HepG2 (cell line): ENCODE results near the gene C1S. TPM values are rescaled to one million over a fixed set of nuclear protein-coding genes. Genes with fewer than 3 reads are reported as not detected.

ENCODE experiments used
- ATAC-seq: fragments of 200-7000 bp; cut with Tn5 transposase; 3 replicates; pipeline ENCODE4 v1.9.1; 2020; ENCODE audit warnings: mild to moderate bottlenecking, moderate library complexity
- BruUV-seq: library from RNA; stranded (reverse); fragments of 400-500 nt; replicated peaks from 2 replicates; lab custom pipeline; 2021; lab: Mats Ljungman, UMichigan
- CTCF ChIA-PET: fragments of 300-600 bp; formaldehyde crosslinking; extraction: SDS; loops from one replicate; lab custom pipeline; 2021; ENCODE audit warnings: low total read pairs, inconsistent platforms, low intra/inter-chr PET ratio; lab: Yijun Ruan, JAX
- POLR2A ChIA-PET: fragments of 350-600 bp; sonication (Branson Sonifier 250); formaldehyde crosslinking; loops from one replicate; lab custom pipeline; 2020; ENCODE audit warnings: antibody characterized with exemption, inconsistent platforms; lab: Yijun Ruan, JAX
- DNase-seq: peaks from one replicate; pipeline ENCODE4 v3.0.0-alpha.2; 2015; ENCODE audit warnings: low spot score
- FAIRE-seq: peaks from 3 replicates; lab custom pipeline; 2011; peaks lifted over from hg19 to GRCh38; lab: Jason Lieb, UNC
- H2AFZ ChIP-seq: one replicate; pipeline ENCODE4 v1.6.1; 2011; ENCODE audit warnings: low read length, inconsistent platforms
- H3K27ac ChIP-seq: fragments of 300-600 bp; 3 replicates; pipeline ENCODE4 v1.8.0; 2011; ENCODE audit warnings: mixed run types, mild to moderate bottlenecking, mixed read lengths, low read length, inconsistent platforms; ENCODE audit not compliant: insufficient read depth; ENCODE audit errors: extremely low read length
- H3K27me3 ChIP-seq, 2 experiments: fragments of 200-600 bp in 1 of 2; 2 replicates in 1 of 2; 3 replicates in 1 of 2; pipeline versions ENCODE4 v1.6.0 to v1.8.0; 2011; ENCODE audit warnings: low read length in 2 of 2, mild to moderate bottlenecking in 2 of 2, moderate library complexity in 2 of 2, inconsistent platforms in 1 of 2; ENCODE audit not compliant: insufficient read depth in 2 of 2, control insufficient read depth in 1 of 2
- H3K36me3 ChIP-seq, 2 experiments: fragments of 200-600 bp in 1 of 2; replicated peaks in 1 of 2; 2 replicates in 1 of 2; 3 replicates in 1 of 2; pipeline versions ENCODE4 v1.5.1 to v1.8.0; 2011; ENCODE audit warnings: low read length in 2 of 2, inconsistent platforms in 1 of 2; ENCODE audit not compliant: insufficient read depth in 2 of 2, control insufficient read depth in 1 of 2
- H3K4me1 ChIP-seq: 2 replicates; pipeline ENCODE4 v1.5.1; 2012; ENCODE audit warnings: low read length, inconsistent platforms; ENCODE audit not compliant: insufficient read depth
- H3K4me2 ChIP-seq: 2 replicates; pipeline ENCODE4 v1.6.0; 2011; ENCODE audit warnings: low read depth, low read length, inconsistent platforms
- H3K4me3 ChIP-seq, 3 experiments: fragments of 200-600 bp in 1 of 3; sonication (generic), shearing (Covaris generic) in 1 of 3; replicated peaks in 1 of 3; 2 replicates each; pipeline ENCODE4 v1.5.1; 2011 to 2016; ENCODE audit warnings: low read length in 3 of 3, inconsistent platforms in 2 of 3, low read depth in 2 of 3, mild to moderate bottlenecking in 2 of 3, control low read depth in 1 of 3, mixed read lengths in 1 of 3; ENCODE audit not compliant: insufficient read depth in 1 of 3
- H3K79me2 ChIP-seq: one replicate; pipeline ENCODE4 v1.6.1; 2011; ENCODE audit warnings: low read length, inconsistent platforms; ENCODE audit not compliant: insufficient read depth
- H3K9ac ChIP-seq: 2 replicates; pipeline ENCODE4 v1.6.0; 2011; ENCODE audit warnings: mild to moderate bottlenecking, low read depth, low read length, inconsistent platforms; ENCODE audit not compliant: insufficient read depth
- H3K9me3 ChIP-seq: 2 replicates; pipeline ENCODE4 v1.5.1; 2012; ENCODE audit warnings: mild to moderate bottlenecking, low read length
- H4K20me1 ChIP-seq: 2 replicates; pipeline ENCODE4 v1.6.0; 2011; ENCODE audit warnings: inconsistent platforms, mild to moderate bottlenecking, low read length, moderate library complexity; ENCODE audit not compliant: insufficient read depth
- BRCA1 ChIP-seq: sonication (generic); formaldehyde crosslinking; IDR thresholded peaks from 2 replicates; pipeline ENCODE4 v1.4.0; 2020; ENCODE audit warnings: missing genetic modification reagents
- CHD2 ChIP-seq: IDR thresholded peaks from 2 replicates; pipeline ENCODE4 v1.6.1; 2011; ENCODE audit warnings: low read depth, low read length, improper control_type of control experiment
- ELK4 ChIP-seq: sonication (generic); formaldehyde crosslinking; IDR thresholded peaks from 2 replicates; pipeline ENCODE4 v1.9.0; 2021; ENCODE audit warnings: missing genetic modification reagents, borderline replicate concordance
- HOXA5 ChIP-seq: sonication (generic); formaldehyde crosslinking; IDR thresholded peaks from 2 replicates; pipeline ENCODE4 v1.4.0; 2020; ENCODE audit warnings: missing genetic modification reagents
- MBNL3 ChIP-seq: fragments of 250-450 bp; sonication (Bioruptor Pico); conservative IDR thresholded peaks from 2 replicates; pipeline ENCODE4 v1.8.0; 2022; ENCODE audit warnings: mild to moderate bottlenecking, inconsistent platforms
- NCOA2 ChIP-seq: sonication (generic); formaldehyde crosslinking; IDR thresholded peaks from 2 replicates; pipeline ENCODE4 v1.8.0; 2022; ENCODE audit warnings: inconsistent platforms
- THAP8 ChIP-seq: sonication (generic); formaldehyde crosslinking; IDR thresholded peaks from 2 replicates; pipeline ENCODE4 v1.5.1; 2020; ENCODE audit warnings: missing genetic modification reagents, mild to moderate bottlenecking, borderline replicate concordance
- ZFX ChIP-seq: sonication (generic); formaldehyde crosslinking; IDR thresholded peaks from 2 replicates; pipeline ENCODE4 v1.4.0; 2020; ENCODE audit warnings: mild to moderate bottlenecking, low read depth, missing genetic modification reagents, moderate library complexity
- ZNF136 ChIP-seq: sonication (generic); formaldehyde crosslinking; IDR thresholded peaks from 2 replicates; pipeline ENCODE4 v1.8.1; 2022; ENCODE audit warnings: low read depth, mild to moderate bottlenecking, moderate library complexity, missing genetic modification reagents
- ZNF17 ChIP-seq: sonication (generic); formaldehyde crosslinking; IDR thresholded peaks from 2 replicates; pipeline ENCODE4 v1.5.0; 2020; ENCODE audit warnings: mild to moderate bottlenecking, missing genetic modification reagents
- ZNF724P ChIP-seq: sonication (generic); formaldehyde crosslinking; IDR thresholded peaks from 2 replicates; pipeline ENCODE4 v1.8.0; 2022; ENCODE audit warnings: missing genetic modification reagents, borderline replicate concordance
- WGBS: methylation state at CpG from one replicate; pipeline ENCODE4 v1.1.6; 2017; ENCODE audit warnings: low lambda C conversion rate; 5-methylcytosine and 5-hydroxymethylcytosine counted together
- in situ Hi-C: cut with HindIII; loops from 2 replicates; pipeline ENCODE4 v1.10.0; 2017; ENCODE audit warnings: low pct_unique_long_range_greater_than_20kb; ENCODE audit not compliant: extremely low pct_ligation_motif_present
- intact Hi-C: fragments of 100-400 bp; cut with micrococcal nuclease; formaldehyde crosslinking; loops from one replicate; pipeline ENCODE4 v1.10.0; 2022; ENCODE audit not compliant: unreplicated experiment
- polyA plus RNA-seq, 8 experiments: library from polyadenylated mRNA; depleted of rRNA in 3 of 8; stranded (reverse) in 7 of 8; unstranded in 1 of 8; fragments of >200 nt; fragmentation: Illumina TruSeq in 4 of 8; extraction: Trizol in 4 of 8; gene quantifications; 2 replicates each; pipeline versions ENCODE4 v1.2.1 to v1.2.3, GENCODE V29; 2011 to 2016; ENCODE audit warnings: low read depth in 4 of 8, missing spikeins in 1 of 8, mixed read lengths in 1 of 8; ENCODE audit not compliant: insufficient read depth in 1 of 8
- total RNA-seq, 5 experiments: library from RNA; depleted of rRNA; stranded (reverse); fragments of >200 nt; fragmentation: Illumina TruSeq; extraction: Trizol; gene quantifications; 2 replicates each; pipeline ENCODE4 v1.2.3, GENCODE V29; 2016; ENCODE audit warnings: low read depth in 1 of 5

C1S gene
- total and polyA plus RNA-seq, 2 of the 13 experiments (the other 11 are each of a cell fraction or from before 2014, with no cell fraction given) = 14.5 to 18.2 TPM

- peaks cover 31% of the 10 kb centered on the region for H3K79me2 ChIP-seq
- DNase-seq = no peak
- no peak overlapping the region for H2AFZ ChIP-seq
- 43% methylated on average over 6 of the region's 6 CpGs for WGBS
- TSS peak; percentile 63 for BruUV-seq
- no peak for FAIRE-seq
- H3K27ac ChIP-seq = no peak overlapping the region
- H3K9me3 ChIP-seq = no peaks in the 10 kb centered on the region
- TF ChIP-seq ZFX (CRISPR knock-in tag) (0 out of 2 replicates have a peak, but pooled peaks have one; percentile 7), ELK4 (CRISPR knock-in tag) (no peak)
- TF ChIP-seq, all 625 proteins: peak for 1
- ChIA-PET POLR2A (interaction anchor here (2.3 to 4.1 kb wide), 4 partner anchors 37 to 91 kb away, joined by 16 to 52 read pairs (median 31); partner anchors contain the start of genes C12orf57, C1RL and RNU7-1), CTCF (no interaction called here)
- peak overlapping the region; percentile 88 for H3K4me2 ChIP-seq
- peak overlapping the region; percentile 79 for H3K9ac ChIP-seq
- peak overlapping the region; percentile 60 to 97 (median 85) for H3K4me3 ChIP-seq
- in situ Hi-C loops = loop anchor here (5.0 kb wide), 1 partner anchor 35 kb away; no protein-coding TSS in a partner anchor
- no peaks in the 10 kb centered on the region; a peak in 1 of 5 replicates for H3K27me3 ChIP-seq
- intact Hi-C loops = no loop called here
- peaks cover 35% of the 10 kb centered on the region for H3K4me1 ChIP-seq
- H4K20me1 ChIP-seq = no peaks in the 10 kb centered on the region
- H3K36me3 ChIP-seq = peaks cover 2 to 6% of the 10 kb centered on the region in 2 experiments; a peak in 4 of 5 replicates
- ATAC-seq = no peak
Observed at GRCh38 chr12:7016958-7017571, 43.5 kb upstream of the C1S start.

GRCh38 chr12:7017870-7018349, 42.6 kb upstream of the C1S start:
- peak overlapping the region; percentile 60 to 97 (median 85) for H3K4me3 ChIP-seq
- no peaks in the 10 kb centered on the region for H3K9me3 ChIP-seq
- no peaks in the 10 kb centered on the region for H4K20me1 ChIP-seq
- H3K4me2 ChIP-seq = peak overlapping the region; percentile 88
- no TSS peak for BruUV-seq
- no peaks in the 10 kb centered on the region; a peak in 1 of 5 replicates for H3K27me3 ChIP-seq
- intact Hi-C loops (loop anchor here (1.0 to 2.0 kb wide), 2 partner anchors 37 to 48 kb away; partner anchors contain the start of genes EMG1 and PHB2), in situ Hi-C loops (loop anchor here (5.0 kb wide), 1 partner anchor 36 kb away; no protein-coding TSS in a partner anchor)
- CTCF ChIA-PET = interaction anchor here (0.9 kb wide), 1 partner anchor 74 kb away, joined by 3 read pairs; the partner anchor contains the start of genes C12orf57 and RNU7-1
- peak overlapping the region; percentile 79 for H3K9ac ChIP-seq
- H2AFZ ChIP-seq = peak overlapping the region; percentile 6
- DNase-seq (no peak), FAIRE-seq (no peak), ATAC-seq (peak; percentile 55)
- POLR2A ChIA-PET = interaction anchor here (0.6 to 4.1 kb wide), 21 partner anchors 9 to 418 kb away, joined by 3 to 52 read pairs (median 5); partner anchors contain the start of genes C12orf57, C1RL, RNU7-1 and SPSB2
- H3K4me1 ChIP-seq = peaks cover 35% of the 10 kb centered on the region
- 2% methylated on average over 11 of the region's 25 CpGs for WGBS
- peaks cover 2 to 5% of the 10 kb centered on the region in 2 experiments; a peak in 4 of 5 replicates for H3K36me3 ChIP-seq
- peak overlapping the region; percentile 97 for H3K27ac ChIP-seq
- H3K79me2 ChIP-seq = peaks cover 31% of the 10 kb centered on the region
- TF ChIP-seq HOXA5 (CRISPR knock-in tag) (no peak), THAP8 (no peak), ZNF724P (CRISPR knock-in tag) (0 out of 2 replicates have a peak, but pooled peaks have one; percentile 18), NCOA2 (CRISPR knock-in tag) (no peak), CHD2 (0 out of 2 replicates have a peak, but pooled peaks have one; percentile 7), ZNF17 (CRISPR knock-in tag) (no peak), ZNF136 (no peak), BRCA1 (no peak), MBNL3 (CRISPR knock-in tag) (no peak)
